Left cardiac atrium (tissue), 4 donors: Measurements from ENCODE around the gene CTSS. TPM values are rescaled to one million over a fixed set of nuclear protein-coding genes. Genes with fewer than 3 reads are reported as not detected.
"Not testable (repeated sequence)": the region's sequence is repeated elsewhere in the genome, so short reads cannot be mapped to it uniquely, and the experiment has no call there.

Source experiments
- ATAC-seq, 2 donors: fragments of 200-7000 bp; cut with Tn5 transposase; one replicate each; pipeline ENCODE4 v1.9.1; 2020; ENCODE audit warnings: mild to moderate bottlenecking in 2 of 2, moderate library complexity in 2 of 2
- DNase-seq: peaks from one replicate; pipeline ENCODE4 v3.0.0-alpha.2; 2020
- intact Hi-C, 2 donors: fragments of 100-400 bp; cut with DNase I; formaldehyde crosslinking; loops; one replicate each; pipeline versions ENCODE4 v1.14.1 to v1.15.1; 2022 to 2023
- total RNA-seq, 2 donors: library from RNA; stranded (reverse); fragmentation: NEBNext Ultra II Directional; extraction: Animal tissue kit (Norgen Biotek cat#: 25700); gene quantifications; one replicate each; pipeline ENCODE4 v1.2.1, GENCODE V29; 2021
- donor health status: DM: no; HTN: yes; CAD: no.
- donor health status: DM: no; HTN: yes; CAD: no; lungs with severe emphysema.
- donor health status: DM: yes; HTN: yes; CAD: no.
- donor health status: Dilated cardiomyopathy.

CTSS gene
- total RNA-seq, 2 donors from 2014 or later, result 42.2 to 77.4 TPM

- intact Hi-C loops, result no loop called here
- no peak for ATAC-seq
- DNase-seq, result no peak
Measured at GRCh38 chr1:150720098-150720497, 45.5 kb downstream of the CTSS start.

- DNase-seq (no peak), ATAC-seq (no peak)
- intact Hi-C loops, result no loop called here
Measured at GRCh38 chr1:150718225-150718891, 47.2 kb downstream of the CTSS start.

GRCh38 chr1:150709031-150709430 is 56.5 kb downstream of the CTSS start:
- ATAC-seq, DNase-seq, intact Hi-C loops: not testable (repeated sequence)

GRCh38 chr1:150708595-150708994 is 57.0 kb downstream of the CTSS start:
- ATAC-seq (no peak), DNase-seq (no peak)
- intact Hi-C loops, result no loop called here

GRCh38 chr1:150706091-150706490 is 59.5 kb downstream of the CTSS start:
- ATAC-seq, result no peak
- DNase-seq, result no peak

GRCh38 chr1:150703427-150703826 is 62.2 kb downstream of the CTSS start:
- ATAC-seq, result no peak
- DNase-seq, result no peak
- intact Hi-C loops, result no loop called here

More at GRCh38 chr1:150706091-150706490, 59.5 kb downstream of the CTSS start:
- intact Hi-C loops, result no loop called here

- DNase-seq (peak; percentile 92), ATAC-seq (peak; percentile 100)
- intact Hi-C loops, result no loop called here
Measured at GRCh38 chr1:150696995-150697927, 68.3 kb downstream of the CTSS start, which contains the start of gene GOLPH3L. TSS of gene GOLPH3L (minus strand) at chr1:150697154. CDS start at chr1:150694838, 2,316 bp downstream.

- ATAC-seq (peak in 1 of 2 donors; percentile 36), DNase-seq (no peak)
- intact Hi-C loops, result no loop called here
Measured at GRCh38 chr1:150696590-150696989, 69.0 kb downstream of the CTSS start.

- ATAC-seq (no peak), DNase-seq (no peak)
- intact Hi-C loops, result no loop called here
Measured at GRCh38 chr1:150696162-150696561, 69.4 kb downstream of the CTSS start.

GRCh38 chr1:150695561-150695960 is 70.0 kb downstream of the CTSS start:
- ATAC-seq, result no peak
- DNase-seq, result no peak
- intact Hi-C loops, result no loop called here

GRCh38 chr1:150692720-150693119 is 72.9 kb downstream of the CTSS start:
- no peak for DNase-seq
- intact Hi-C loops, result no loop called here
- no peak for ATAC-seq

GRCh38 chr1:150688763-150689162 is 76.8 kb downstream of the CTSS start:
- intact Hi-C loops, result no loop called here
- ATAC-seq (no peak), DNase-seq (no peak)

- DNase-seq (no peak), ATAC-seq (no peak)
- intact Hi-C loops, result no loop called here
Measured at GRCh38 chr1:150686275-150686674, 79.3 kb downstream of the CTSS start.

GRCh38 chr1:150683914-150684313 is 81.7 kb downstream of the CTSS start:
- ATAC-seq, result no peak
- DNase-seq, result no peak
- intact Hi-C loops, result no loop called here

Other genes with a start within 250 kb of the CTSS start
- gene ADAMTSL4, start 216.4 kb downstream of the CTSS start, total RNA-seq, result 10 to 100 TPM; 31.5 to 62.5 TPM
- 100 to 1,000 TPM; 103 to 146 TPM for gene MCL1, start 186.2 kb downstream of the CTSS start, total RNA-seq
- 100 to 1,000 TPM; 115 to 125 TPM for gene ENSA, start 136.2 kb downstream of the CTSS start, total RNA-seq
- gene GOLPH3L, start 68.6 kb downstream of the CTSS start, total RNA-seq, result 10 to 100 TPM; 14.3 to 16.0 TPM
- under 1 TPM; 0.29 to 0.60 TPM for gene HORMAD1, start 44.9 kb downstream of the CTSS start, total RNA-seq
- 10 to 100 TPM; 17.5 to 18.4 TPM for gene CTSK, start 42.5 kb upstream of the CTSS start, total RNA-seq
- 10 to 100 TPM; 31.9 to 32.5 TPM for gene ARNT, start 110.8 kb upstream of the CTSS start, total RNA-seq
- gene CTXND2, start 121.4 kb upstream of the CTSS start, total RNA-seq, result not detected
- gene SETDB1, start 160.6 kb upstream of the CTSS start, total RNA-seq, result 10 to 100 TPM; 16.3 to 19.9 TPM
- 100 to 1,000 TPM in 1 of 2 donors, 10 to 100 TPM in 1; 72.0 to 105 TPM for gene CERS2, start 209.1 kb upstream of the CTSS start, total RNA-seq
- gene ANXA9, start 216.5 kb upstream of the CTSS start, total RNA-seq, result under 1 TPM; 0.15 to 0.44 TPM
- 10 to 100 TPM; 32.2 to 36.2 TPM for gene MINDY1, start 241.1 kb upstream of the CTSS start, total RNA-seq
- 10 to 100 TPM; 33.1 to 36.6 TPM for gene PRUNE1, start 242.7 kb upstream of the CTSS start, total RNA-seq